ENCODE results near the gene ZBTB11.

DNA sequence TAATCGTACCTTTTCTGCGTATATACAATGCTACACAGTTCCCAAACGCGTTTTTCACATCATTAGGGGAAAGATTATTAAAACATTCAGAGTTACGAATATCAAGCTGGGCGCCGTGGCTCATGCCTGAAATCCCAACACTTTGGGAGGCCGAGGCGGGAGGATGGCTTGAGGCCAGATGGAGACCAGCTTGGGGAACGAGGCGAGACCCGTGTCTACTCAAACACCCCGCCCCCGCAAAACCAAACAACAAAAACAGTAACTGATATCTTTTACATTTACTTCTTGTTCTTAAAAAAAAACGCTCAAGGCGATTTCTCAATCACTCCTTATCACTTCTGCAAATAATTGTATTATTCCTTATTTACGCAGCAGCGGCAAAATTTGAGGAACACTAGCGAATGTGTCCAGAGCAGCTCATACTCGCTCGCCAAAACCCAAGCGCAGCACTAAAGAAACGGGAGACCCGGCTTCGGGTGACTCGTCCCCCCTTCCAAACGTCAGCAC is 1.2 kb downstream of the ZBTB11 start:
- TF ChIP-seq, protein P1, sequence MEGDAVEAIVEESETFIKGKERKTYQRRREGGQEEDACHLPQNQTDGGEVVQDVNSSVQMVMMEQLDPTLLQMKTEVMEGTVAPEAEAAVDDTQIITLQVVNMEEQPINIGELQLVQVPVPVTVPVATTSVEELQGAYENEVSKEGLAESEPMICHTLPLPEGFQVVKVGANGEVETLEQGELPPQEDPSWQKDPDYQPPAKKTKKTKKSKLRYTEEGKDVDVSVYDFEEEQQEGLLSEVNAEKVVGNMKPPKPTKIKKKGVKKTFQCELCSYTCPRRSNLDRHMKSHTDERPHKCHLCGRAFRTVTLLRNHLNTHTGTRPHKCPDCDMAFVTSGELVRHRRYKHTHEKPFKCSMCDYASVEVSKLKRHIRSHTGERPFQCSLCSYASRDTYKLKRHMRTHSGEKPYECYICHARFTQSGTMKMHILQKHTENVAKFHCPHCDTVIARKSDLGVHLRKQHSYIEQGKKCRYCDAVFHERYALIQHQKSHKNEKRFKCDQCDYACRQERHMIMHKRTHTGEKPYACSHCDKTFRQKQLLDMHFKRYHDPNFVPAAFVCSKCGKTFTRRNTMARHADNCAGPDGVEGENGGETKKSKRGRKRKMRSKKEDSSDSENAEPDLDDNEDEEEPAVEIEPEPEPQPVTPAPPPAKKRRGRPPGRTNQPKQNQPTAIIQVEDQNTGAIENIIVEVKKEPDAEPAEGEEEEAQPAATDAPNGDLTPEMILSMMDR (IDR thresholded peaks at IDR 0.05): no peak
- TF ChIP-seq POLR2A (IDR thresholded peaks at IDR 0.05): no peak
